Stimulated activated CD4-positive, alpha-beta T cell treated with anti-CD3 and anti-CD28 coated beads, Interleukin-12 subunit alpha, Interleukin-12 subunit beta, amount 100 ng/mL, for 24 hours (primary cell): Measurements from ENCODE around the gene MYO5B.

Source experiments
- DNase-seq, 2 experiments: peaks; one replicate each; pipeline ENCODE4 v3.0.0-alpha.2; 2020; ENCODE audit warnings: low read depth in 2 of 2

The MYO5B gene

DNA sequence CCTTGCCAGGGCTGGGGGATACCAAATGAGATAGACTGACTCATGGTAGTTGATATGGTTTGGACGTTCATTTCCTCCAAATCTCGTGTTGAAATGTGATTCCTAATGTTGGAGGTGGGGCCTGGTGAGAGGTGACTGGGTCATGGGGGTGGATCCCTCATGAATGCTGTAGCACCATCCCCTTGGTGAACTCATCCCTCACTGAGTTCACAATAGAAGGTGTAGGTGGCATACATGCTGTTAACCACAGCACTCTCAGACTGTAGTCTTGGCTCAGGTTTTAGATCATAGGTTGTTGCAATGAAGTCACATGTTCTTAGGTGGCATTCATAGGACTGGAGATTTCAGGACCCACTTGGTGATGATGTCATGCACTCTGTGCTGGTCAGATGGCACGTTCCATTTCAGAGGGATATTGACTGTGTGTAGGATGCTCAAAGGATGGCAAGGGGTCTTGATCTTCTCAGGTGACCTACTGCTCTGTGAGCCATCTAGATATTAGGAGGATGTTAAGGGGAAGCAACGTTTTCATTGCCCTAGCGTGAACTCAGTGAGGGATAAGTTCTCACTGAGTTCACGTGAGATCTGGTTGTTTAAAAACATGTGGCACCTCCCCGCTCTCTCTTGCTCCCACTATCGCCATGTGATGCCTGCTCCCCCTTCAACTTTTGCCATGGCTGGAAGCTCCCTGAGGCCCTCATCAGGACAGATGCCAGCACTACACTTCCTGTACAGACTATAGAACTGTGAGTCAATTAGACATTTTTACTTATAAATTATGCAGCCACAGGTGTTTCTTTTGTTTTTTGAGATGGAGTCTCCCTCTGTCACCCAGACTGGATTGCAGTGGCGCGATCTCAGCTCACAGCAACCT lies 307.8 kb downstream of the MYO5B start:
- no peak for DNase-seq

DNA sequence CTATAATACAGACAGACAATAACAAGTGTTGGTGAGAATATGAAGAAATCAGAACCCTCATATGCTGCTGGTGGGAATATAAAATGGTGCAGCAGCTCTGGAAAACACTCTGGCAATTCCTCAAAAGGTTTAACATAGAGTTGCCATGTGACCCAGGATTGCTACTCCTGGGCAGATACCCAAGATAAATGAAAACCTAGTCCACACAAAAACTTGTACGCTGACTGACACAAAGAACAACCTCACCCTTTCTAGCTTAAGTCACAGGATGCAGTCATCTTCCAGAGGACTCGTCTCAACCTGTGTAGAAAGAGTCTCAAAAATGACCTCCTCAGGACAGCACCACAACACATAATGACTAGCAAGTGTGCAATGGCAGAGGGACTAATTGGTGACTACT lies 310.0 kb downstream of the MYO5B start:
- DNase-seq, result no peak

DNA sequence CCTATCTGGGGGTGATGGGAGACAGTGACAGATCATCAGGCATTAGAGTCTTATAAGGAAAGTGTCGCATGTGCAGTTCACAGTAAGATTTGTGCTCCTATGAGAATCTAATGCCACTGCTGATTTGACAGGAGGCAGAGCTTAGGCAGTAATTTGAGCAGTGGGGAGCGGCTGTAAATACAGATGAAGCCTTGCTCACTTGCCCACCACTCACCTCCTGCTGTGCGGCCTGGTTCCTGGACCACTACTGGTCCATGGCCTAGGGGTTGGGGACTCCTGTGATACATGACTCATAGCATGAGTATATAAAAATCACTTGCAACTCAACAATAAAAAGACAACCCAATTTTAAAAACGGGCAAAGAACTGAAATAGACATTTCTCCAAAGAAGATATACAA lies 310.5 kb downstream of the MYO5B start:
- no peak for DNase-seq

DNA sequence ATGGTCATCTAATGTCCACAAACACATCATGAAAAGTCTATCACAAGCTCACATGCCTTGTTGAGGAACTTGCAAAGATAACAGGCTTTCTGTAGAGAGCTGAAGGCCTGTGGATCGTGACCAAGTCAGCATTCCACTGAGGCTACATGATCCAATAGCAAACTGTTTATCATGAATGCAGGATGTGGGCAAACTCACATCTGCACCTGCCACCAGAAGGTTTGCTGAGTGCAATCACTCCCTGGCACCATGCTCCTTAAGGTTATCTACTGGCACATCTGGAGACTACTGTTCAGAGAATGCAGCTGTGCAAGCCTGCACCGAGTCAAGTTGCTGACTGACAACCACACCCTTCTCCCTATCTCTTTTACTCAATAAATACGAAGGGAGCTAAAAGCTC lies 314.3 kb downstream of the MYO5B start:
- DNase-seq, result no peak

DNA sequence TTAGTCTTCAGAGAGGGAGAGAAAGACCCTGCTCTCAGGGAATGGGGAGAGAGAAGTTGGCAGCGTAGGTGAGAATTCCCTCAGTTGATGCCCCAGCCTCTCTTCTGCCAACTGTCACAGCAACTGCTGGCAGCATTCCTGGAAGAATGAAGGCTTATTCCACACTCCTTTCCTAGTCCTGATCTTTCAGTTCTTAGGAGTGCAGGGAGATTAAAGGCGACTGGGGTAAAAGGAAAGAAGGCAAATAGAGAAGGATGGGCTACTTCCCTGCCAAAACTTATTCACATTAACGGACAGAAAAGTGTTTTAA lies 315.7 kb downstream of the MYO5B start:
- DNase-seq, result no peak

DNA sequence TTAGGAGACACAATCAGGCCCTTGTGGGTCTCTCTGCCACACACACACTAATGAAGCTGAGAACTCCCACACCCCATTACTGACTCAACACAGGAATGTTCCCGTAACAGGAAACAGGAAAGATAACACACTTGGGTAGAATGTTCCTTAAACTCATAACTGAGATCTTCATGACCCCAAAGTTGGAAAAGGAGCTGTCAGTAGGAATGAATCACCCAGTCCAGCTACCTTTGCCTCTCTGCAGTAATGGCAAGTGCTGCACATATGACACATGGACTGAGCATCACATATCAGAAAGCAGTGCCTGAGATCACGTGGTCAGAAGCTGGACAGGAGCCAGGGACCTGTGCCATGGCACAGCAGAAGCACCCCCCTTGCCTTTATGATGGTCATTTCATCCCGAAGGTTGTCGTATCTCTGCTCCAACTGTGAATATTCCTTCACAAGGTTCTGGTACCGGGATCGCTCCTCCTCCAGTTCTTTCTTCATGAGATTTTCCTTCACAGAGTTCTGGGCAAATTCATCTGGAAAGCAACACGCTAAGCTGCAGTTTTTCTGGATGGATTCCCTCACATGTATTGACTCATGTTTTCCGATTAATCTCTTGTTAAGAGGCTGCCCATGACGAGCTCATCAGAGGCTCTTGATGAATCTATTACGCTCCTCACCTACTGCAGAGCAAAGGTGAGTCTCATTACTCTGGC lies 316.2 kb downstream of the MYO5B start:
- DNase-seq, result no peak

DNA sequence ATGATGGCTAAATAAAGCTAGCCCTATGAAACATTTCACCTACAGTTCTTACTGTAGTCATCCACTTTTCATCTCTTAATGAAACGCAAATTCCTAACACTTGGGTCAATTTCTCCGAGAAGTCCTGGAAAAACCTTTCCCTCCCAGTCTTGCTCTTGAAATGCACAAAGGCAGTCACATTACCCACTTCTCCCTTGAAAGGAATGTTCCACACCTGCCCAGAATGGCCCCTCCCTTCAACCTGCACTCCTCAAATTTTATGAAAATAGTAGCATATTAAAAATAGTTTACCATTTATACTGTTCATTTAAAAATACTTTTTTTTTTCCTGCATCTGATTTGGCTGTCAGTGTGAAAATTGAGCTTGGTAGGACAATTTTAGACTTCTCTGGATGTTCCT lies 316.9 kb downstream of the MYO5B start:
- DNase-seq, result no peak

DNA sequence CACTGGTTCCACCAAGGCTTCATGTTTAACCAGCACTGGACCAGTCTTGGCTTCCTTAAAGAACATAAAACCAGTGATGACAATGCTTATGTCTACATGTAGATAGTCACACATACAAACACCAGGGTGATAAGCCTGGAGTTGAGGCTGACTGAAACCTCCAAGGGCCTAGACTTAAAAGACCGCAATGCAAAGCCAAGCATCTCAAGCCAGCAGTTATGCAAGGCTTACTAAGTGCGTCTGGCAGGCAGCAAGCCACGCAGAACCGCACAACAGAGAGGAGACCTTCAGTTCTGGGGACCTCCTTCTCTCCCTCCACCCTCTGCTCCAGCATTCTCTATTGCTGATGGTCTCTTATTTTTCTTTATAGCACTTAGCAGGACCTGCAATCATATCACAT lies 318.4 kb downstream of the MYO5B start:
- no peak for DNase-seq

DNA sequence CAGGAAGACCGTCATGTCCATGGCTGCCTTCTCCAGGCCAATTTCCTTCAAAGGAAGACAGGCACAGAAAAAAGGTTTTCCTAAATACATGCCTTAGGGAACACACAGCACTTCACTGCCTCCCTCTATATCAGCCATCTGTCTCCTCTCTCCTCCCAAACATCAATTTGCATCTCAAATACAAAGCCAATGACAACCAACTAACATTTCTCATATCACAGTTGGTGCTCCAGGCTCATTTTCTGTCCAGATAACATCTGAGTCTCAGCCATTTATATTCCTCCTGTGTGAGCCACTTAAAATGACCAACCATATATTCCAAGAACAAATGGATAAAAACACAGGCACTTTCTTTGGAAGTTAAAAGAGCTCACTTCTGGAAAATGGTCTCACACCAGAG lies 319.2 kb downstream of the MYO5B start:
- no peak for DNase-seq

DNA sequence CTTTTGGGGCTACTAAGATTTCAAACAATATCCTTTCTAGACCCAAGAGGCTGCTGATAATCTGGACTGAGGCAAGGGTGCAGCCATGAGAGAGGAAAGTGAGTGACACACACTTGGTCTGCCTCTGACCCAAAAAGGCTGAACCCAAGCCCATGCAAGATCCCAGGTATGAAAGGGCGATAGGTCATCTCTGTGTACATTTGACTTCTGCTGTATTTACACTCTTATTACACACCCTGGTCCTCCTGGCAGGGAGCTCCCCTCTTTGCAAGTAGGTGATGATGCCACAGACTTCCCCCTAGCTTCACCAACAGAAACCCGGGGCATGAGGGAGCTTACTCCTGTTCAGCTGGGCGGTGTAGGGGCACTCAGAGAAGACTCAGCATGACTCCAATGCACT lies 319.8 kb downstream of the MYO5B start:
- no peak for DNase-seq

DNA sequence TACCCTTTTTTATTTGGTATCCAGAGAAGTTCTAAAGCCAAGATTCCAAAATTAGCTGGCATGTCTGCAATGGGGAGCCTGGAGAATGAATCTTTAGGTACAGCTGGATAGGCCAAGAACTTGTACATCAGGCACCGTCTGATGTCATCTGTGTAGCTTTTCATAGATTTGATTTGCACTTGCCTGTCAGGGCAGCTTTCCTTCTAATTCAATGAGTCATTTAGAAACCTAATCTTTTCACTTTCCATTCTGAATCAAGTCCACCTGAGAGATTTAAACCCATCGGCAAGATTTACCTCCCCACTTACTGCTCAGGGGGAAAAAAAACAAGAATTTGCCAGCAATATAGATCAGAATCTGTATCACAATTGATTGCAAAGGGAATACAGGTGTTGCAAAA lies 320.7 kb downstream of the MYO5B start:
- no peak for DNase-seq

DNA sequence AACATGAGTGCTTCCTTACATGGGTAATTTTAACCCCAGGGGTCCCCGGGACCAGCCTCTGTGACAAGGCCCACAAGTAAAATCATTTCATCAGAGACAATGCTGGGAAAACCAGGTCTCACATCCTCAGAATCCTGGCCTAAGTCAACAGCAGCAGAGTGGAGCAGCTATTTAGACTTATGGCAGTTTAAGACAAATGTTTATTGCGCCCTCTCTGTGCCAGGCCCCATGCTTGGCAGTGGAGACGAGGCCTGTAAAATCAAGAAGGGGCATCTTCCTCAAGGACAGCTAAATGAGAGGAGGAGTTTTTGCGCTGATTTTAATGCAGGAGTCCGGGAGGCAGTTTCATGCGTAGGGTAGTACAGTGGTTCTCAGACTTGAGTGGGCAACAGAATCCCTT lies 325.6 kb downstream of the MYO5B start:
- DNase-seq, result no peak

DNA sequence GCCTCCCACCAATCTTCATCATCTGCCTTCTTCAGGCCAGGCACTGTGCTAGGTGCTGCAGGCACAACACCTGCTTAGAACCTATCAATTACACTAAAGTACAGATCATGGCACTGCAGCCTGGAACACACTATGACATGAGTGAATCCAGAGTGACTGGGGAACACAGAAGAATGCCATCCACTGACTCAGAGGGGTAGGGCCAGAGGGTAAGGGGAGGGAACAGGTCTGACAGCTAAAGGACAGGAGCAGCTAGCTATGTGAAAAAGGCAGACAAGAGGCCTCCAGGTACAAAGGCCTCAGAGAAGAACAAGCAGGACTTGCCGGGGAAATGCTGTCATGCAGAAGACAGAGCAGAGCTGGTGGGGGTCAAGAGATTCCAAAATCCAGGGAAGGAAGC lies 328.3 kb downstream of the MYO5B start:
- DNase-seq, result no peak

DNA sequence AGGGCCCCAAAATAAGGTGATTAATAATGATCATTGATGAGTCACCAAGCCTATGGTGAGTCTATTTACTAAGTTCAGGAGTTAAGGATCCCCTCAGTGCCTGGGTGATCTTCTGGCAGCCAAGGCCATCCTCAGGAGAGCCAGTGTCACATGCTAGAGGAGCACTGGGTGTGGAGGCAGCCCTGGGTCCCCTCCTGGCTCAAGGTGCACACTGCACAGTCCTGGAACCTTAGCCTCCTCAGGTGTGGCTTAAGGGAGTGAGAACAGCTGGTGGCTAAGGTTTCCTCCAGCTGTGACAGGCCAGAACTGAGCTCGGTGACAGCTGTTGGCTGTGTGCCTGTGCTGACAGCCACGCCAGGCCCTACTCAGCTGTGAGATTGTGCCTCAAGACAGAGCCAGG lies 329.5 kb downstream of the MYO5B start:
- DNase-seq, result no peak

DNA sequence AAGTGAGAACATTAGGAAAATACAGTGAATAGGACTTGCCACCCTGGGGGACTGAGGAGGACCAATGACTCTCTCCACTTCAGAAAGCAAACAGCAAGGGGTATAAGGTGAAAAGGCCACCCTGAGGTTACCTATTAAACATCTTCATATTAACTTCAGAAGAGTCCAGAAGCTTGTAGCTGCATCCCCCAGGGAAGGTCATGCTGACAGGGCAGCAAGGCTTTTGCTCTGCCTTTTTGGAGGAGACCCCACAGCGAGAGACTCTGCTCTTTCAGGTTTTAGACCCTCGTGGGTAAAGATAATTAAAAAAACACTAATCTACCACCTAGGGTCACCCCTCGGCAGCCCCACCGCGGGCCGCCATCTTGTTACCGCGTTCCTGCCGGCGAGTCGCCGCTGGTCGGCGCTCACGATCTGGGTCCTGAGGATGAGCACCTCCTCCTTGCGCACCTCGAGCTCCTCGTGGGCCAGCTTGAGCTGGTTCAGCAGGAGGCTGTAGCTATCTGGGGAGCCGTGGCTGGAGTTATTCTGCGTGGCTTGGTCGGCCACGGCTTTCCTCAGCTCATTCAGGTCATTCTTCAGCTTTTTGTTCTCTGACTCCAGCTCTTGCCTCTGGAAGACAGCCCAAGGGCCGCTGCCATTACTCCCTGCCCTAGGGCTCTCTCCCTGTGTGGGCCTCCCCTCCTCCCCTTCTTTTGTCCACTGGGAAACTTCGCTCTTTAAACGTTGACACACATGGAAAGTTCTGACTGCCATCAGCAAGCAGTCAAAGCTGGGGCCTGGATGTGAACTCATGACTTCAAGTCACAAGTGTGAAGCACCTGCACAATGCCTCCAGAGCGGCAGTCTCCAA lies 331.0 kb downstream of the MYO5B start:
- no peak for DNase-seq

DNA sequence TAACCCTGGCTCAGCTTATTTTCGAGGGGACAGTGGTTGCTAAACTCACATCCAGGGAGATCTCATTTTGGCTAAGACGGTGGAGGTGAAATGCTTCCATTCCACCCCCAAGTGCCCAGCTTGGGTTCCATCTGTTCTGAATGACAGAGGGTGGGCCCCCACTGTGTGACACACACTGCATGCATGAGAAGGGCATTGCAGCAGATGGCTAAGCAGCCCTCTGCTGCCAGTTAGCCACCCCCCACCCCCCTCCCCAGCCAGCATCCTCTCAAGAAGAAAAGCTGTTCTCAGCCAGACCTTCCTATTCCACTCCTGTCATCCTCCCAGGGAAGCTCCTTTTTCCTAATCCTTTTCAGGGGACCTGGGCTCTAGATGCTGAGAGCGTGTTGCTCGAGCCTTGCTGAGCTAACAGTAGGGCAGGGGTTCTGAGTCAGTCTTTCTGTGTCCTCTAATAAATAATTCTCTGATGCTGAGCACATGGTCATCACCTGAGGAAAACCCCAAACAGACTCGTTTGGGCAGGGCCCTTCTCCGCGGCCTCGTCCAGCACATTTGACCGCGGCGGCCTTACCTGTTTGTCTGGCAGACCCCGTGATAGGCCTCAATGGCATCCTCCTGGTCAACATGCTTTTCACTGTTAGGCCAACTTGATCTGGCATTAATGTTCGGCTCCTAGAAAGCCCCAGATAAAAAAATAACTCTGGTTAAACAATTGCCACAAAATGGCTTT lies 332.1 kb downstream of the MYO5B start:
- no peak for DNase-seq

DNA sequence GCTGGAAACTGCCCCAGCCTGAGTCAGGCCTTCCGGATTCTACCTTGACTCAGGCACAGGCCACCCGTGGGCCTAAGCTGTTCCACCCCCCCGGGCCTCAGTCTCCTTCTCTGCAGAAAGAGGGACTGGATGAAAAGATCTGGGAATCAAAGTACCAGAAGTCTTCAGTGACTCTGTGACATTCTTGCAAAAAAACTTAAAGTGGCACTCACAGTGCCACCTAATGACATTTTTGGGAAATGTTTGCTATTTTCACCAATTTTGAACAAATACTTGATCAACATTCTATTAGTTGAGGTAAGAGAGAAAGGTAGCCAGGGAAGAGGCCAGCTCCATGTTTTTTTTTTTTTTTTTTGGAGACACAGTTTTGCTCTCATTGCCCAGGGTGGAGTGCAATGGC lies 333.3 kb downstream of the MYO5B start:
- DNase-seq, result no peak

DNA sequence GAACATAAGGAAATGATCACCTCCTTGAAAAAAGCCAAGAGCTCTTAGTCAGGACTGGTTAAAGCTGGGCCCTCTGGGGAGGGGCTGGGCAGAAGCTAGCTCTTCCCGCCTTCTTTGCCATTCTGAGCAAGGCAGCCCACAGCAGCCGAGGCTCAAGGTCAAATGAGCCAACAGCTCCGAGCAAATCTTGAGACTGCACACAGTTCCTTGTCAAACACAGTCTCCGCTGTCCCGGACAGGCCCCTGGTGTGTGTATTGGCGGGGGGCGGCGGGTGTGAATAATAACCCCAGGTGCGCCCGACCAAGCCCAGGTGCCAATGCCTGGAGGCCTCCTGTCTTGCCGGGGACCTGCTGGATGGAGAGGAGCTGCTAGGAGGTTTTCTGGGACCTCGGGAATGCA lies 335.2 kb downstream of the MYO5B start:
- DNase-seq, result no peak

DNA sequence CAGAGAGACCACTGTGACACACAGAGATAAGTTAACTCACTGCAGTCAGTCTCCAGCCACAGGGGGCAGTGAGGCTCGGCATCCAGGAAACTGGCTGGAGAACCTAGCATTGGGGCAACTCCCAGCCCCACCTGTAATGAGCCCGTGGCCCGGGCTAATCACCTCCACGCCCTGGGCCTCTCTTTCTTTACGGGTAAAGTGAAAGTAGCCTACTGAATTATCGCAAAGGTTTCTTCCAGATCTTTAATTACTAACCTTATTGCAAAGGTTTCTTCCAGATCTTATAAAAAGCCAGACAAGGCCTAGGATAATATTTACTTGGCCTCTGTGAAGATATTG lies 336.0 kb downstream of the MYO5B start:
- no peak for DNase-seq

DNA sequence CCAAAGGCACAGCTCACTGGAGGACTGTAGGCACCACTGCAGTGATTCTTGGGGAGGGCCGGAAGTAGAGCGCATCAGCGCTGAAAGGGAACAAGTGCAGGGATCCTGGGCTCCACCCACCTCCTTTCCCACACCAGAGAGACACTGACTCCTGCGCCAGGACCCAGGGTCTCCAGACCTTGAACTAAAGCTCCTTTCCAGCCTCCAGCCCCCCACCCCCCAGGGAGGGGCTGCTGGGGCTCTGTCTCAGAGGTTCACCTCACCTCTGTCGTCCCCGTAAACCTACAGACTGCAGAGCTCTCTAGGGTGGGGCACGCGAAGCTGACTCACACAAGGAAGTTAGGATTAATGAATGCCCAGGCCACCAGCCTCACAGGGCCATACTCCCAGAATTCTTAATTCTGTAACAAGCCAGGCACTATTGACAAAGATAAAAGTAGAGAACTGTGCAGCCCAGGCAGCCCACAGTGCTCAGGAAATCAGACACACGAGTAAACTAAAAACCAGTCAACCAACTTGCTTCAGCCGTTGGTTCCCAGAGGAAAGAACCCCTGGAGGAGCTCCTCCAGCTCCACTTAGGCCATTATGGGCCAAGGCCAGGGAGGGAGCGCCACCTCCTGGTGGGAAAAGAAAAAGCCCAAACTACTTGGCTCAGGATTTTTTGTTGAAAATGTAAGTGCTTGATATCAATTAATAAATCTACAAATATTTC lies 336.5 kb downstream of the MYO5B start:
- peak; percentile 17 to 55 for DNase-seq

DNA sequence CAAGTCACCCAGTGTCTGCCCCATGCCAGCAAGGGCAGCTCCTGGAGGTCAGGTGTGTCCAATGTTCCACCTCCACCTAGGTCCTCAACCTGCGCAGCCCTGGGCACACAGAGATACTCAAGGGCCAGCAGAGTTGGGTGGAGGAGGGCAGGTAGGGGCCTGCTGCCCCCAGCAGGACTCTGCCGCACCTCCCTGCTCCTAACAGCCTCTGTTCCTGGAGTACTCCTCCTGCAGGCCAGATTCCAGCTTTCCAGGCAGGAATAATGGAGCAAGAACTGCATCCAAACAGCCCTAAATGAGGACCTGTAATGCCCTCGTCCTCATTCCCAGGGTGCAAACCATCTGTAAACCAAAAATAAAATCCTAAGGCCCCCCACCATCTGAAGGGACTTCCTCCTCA lies 337.2 kb downstream of the MYO5B start:
- no peak for DNase-seq

DNA sequence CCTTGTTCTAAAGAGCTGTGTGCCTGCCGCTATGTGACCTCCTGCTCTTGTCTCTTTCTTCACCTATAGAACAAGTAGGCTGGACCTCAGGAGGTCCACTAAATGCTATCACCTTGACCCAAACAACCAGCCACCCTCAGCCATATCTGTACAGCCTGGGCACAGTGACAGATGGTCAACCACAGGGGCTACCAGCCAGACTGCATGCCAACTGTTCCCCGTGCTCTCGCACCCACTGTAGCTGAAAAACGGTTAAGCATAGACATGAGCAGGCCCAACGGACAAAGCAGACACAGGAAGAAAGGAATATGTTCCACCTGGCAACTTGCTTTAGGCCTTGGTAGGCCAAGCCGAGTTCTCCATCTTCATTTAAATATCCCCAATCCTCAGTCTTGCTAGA lies 338.5 kb downstream of the MYO5B start:
- no peak for DNase-seq
